GM20000 (cell line): ENCODE results near the gene TMEM115.

ENCODE experiments used
- DNase-seq: peaks from one replicate; pipeline ENCODE4 v3.0.0; 2012; ENCODE audit warnings: low spot score
- CTCF ChIP-seq: IDR thresholded peaks from 2 replicates; pipeline ENCODE4 v1.5.1; 2012; ENCODE audit warnings: mild to moderate bottlenecking, control low read depth; ENCODE audit errors: extremely low read depth, missing control alignments

Gene TMEM115

GRCh38 chr3:50330330-50330729, 29.0 kb downstream of the TMEM115 start:
- no peak for DNase-seq
- TF ChIP-seq CTCF: no peak

GRCh38 chr3:50327943-50328691, 31.2 kb downstream of the TMEM115 start, which contains the start of gene TUSC2:
TUSC2 (minus strand) TSS chr3:50328223; CDS start chr3:50328099, 124 bp downstream.
- DNase-seq: peak; percentile 98
- no peak for TF ChIP-seq CTCF

GRCh38 chr3:50327129-50327528, 32.2 kb downstream of the TMEM115 start:
- TF ChIP-seq CTCF: no peak

GRCh38 chr3:50326182-50326541, 33.2 kb downstream of the TMEM115 start:
- no peak for TF ChIP-seq CTCF
- no peak for DNase-seq

More at GRCh38 chr3:50327129-50327528, 32.2 kb downstream of the TMEM115 start:
- no peak for DNase-seq

GRCh38 chr3:50325497-50326181, 33.7 kb downstream of the TMEM115 start:
- TF ChIP-seq CTCF: no peak
- no peak for DNase-seq

GRCh38 chr3:50325113-50325480, 34.2 kb downstream of the TMEM115 start:
- no peak for DNase-seq
- no peak for TF ChIP-seq CTCF

GRCh38 chr3:50324351-50325112, 34.8 kb downstream of the TMEM115 start:
- peak; percentile 76 for DNase-seq
- TF ChIP-seq CTCF: peak; percentile 76
